Fibroblast of peridontal ligament (primary cell): ENCODE results near the gene LPIN3.
"Not testable (repeated sequence)": the region's sequence is repeated elsewhere in the genome, so short reads cannot be mapped to it uniquely, and the experiment has no call there.

ENCODE experiments used
- DNase-seq: peaks from one replicate; pipeline ENCODE4 v3.0.0-alpha.2; 2010; ENCODE audit errors: extremely low read depth

LPIN3 gene

GRCh38 chr20:41340327-41341055 is at the start of gene LPIN3:
Gene LPIN3, plus strand, starts transcription at chr20:41340821. Its CDS starts 4,983 bp downstream, at chr20:41345804.
- peak; percentile 84 for DNase-seq

- peak; percentile 88 for DNase-seq
Measured at GRCh38 chr20:41293269-41294037, 47.2 kb upstream of the LPIN3 start.

DNA sequence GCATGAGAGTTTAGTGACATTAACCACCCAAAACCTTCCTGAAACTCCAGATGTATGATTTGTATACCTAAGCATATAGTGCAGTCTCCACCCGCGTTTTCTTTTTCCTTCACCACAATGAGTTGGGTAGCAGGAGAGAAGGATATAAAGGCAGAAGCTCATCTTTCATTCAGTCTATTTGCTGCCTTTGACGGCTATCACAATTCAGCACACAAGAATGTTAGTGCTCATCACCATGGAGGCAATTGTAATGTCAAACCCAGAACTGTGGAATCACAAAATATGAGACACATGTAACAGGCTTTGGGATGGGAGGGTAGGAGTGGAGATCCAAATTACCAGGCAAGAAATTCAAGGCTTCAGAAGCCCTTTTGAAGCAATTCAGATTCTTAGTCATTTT is 40.7 kb upstream of the LPIN3 start:
- DNase-seq = peak; percentile 47

GRCh38 chr20:41300383-41300782 is 40.2 kb upstream of the LPIN3 start:
- no peak for DNase-seq

DNA sequence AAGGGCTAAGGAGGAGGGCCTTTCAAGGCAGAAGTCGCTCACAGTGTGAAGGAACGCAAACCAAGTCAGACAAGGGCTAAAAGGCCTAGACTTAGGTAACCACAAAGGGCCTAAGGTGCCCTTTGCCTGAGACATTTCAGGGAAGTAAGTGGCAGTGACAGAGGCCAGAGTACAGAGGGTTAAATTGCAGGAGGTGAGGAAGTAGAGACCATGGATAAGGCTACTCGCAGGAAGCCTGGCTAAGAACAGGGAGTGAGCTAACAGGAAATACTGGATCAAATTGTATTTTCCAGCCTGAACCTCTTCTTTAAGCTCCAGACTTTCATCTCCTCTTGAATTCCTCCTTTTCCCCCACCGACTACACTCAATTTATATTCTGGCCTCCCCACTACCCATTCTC is 39.7 kb upstream of the LPIN3 start:
- no peak for DNase-seq

- DNase-seq = no peak
Measured at GRCh38 chr20:41304002-41304401, 36.6 kb upstream of the LPIN3 start.

DNA sequence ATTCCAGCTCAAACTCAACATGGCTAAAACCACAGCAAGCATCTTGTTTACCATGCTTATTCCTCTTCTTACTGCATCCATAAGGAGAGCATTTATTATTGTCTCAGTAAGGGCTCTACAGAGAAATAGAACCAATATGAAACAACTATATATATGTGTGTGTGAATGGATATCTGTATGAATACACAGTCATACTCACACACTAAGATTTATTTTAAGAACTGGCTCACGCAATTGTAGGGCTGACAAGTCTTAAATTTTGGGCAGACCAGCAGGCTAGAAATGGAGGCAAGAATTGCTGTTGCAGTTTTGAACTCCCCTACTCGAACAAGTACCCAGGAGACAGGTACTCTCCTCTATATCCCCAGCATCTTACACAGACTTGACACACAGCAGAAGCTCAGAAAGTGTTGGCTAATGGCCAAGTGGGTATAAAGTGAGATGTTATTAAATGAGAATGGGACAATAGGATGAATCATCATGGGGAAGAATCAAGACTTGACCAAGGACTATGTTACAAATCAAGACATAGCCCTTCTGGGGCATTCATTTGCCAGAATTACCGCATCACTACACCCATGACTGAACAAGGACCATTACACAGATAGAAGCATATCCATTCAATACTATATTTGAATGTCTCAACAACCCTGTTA is 36.1 kb upstream of the LPIN3 start:
- no peak for DNase-seq

DNA sequence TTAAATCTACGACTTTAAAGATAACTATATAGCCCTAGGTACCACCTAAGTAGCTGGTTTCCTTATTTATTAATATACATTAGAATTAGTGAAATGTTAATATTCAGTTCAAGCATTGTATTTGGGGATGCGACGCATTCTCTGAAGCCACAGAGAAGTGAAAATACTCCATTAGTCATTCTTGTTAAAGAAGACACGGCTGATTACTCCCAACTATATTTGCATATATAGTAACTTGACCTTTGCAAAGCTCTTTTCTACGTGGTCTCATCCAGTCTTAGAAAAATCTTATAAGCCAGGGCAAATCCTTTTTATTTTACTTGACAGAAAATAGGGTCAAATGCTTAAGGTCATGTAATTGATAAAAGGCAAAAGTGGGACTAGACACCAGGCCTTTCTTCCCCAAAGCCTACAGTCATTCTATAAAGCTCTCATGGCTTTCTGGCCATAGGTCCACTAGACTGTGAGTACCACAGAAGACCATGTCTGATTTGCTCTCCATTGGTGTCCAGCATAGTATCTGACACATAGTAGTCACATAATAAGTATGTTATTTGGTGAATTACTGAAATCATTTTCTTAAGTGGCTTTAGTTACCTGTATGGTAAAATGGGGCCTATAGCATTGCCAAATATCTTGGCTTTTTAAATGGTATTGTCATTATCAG is 34.4 kb upstream of the LPIN3 start:
- DNase-seq = no peak

DNA sequence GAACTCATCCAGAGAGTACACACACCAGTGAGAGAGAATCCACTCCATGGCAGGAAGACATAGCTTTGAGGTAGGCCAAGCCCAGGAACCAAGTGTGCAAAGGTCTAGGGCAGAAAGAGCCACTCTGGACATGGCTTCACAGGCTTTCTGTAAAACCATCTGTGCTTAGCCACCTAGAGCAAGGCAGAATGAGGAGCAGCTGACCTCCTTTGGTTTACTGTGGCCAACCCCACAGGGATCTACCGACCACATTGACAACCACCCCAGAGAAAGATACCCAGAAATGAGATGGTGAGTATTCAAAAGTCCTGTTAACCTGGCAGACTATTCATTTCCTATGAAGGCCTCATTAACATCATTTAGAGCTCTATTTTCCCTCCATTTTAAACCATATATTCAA is 33.6 kb upstream of the LPIN3 start:
- DNase-seq = no peak

GRCh38 chr20:41308290-41308711 is 32.3 kb upstream of the LPIN3 start:
- DNase-seq = peak; percentile 69

GRCh38 chr20:41308726-41309413 is 31.8 kb upstream of the LPIN3 start:
- peak; percentile 67 for DNase-seq

GRCh38 chr20:41309817-41310216 is 30.8 kb upstream of the LPIN3 start:
- peak; percentile 25 for DNase-seq

GRCh38 chr20:41312009-41312408 is 28.6 kb upstream of the LPIN3 start:
- not testable (repeated sequence) for DNase-seq

- peak; percentile 63 for DNase-seq
Measured at GRCh38 chr20:41314386-41314785, 26.2 kb upstream of the LPIN3 start.

- peak; percentile 45 for DNase-seq
Measured at GRCh38 chr20:41316051-41316450, 24.6 kb upstream of the LPIN3 start.

GRCh38 chr20:41316602-41317545 is 23.7 kb upstream of the LPIN3 start:
- DNase-seq = peak; percentile 83

- peak; percentile 91 for DNase-seq
Measured at GRCh38 chr20:41317546-41318270, 22.9 kb upstream of the LPIN3 start, which contains the start of gene ZHX3. Gene ZHX3, minus strand, starts transcription at chr20:41317731. Its CDS starts 112,815 bp downstream, at chr20:41204916.

DNA sequence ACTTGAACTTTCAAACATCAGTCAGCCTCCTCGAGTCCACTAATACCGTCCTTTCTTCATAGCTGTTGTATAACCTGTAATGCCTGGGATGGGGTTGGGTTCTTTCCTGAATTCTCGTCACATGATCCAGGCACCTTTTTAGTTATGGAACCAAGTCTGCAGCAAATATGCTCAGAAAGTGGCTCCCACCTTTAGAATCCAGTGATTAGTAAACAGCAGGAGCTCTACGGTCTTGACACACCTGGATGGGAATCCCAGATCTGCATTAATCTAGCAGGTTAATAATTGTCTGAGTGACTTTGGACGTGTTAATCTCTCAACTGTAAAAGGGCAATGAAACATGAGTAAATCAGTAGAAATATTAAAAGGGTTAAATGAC is 22.4 kb upstream of the LPIN3 start:
- DNase-seq = no peak

GRCh38 chr20:41320441-41320840 is 20.2 kb upstream of the LPIN3 start:
- no peak for DNase-seq

DNA sequence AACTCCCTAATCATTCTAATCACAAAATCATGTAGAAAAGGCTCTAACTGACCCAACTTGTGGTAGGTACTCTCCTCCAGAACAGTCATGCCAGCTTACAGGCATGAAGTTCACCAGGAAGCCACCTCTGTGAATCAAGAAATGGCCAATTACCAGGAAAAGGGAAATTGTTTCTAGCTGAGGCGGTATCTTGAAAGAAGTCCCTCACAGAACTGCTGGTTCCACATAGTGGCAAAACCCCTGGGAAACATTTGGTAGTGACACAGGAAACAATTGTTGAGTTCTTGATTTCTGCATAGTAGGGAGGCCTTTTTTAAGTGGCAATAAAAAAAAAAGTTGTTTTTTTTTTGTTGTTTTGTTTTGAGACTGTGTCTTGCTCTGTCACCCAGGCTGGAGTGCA is 19.6 kb upstream of the LPIN3 start:
- no peak for DNase-seq
